Measurements from ENCODE around the gene KARS1. TPM values are rescaled to one million over a fixed set of nuclear protein-coding genes. Genes with fewer than 3 reads are reported as not detected.

Gene KARS1
- total RNA-seq, 4 donors from 2014 or later: 88.6 to 110 (median 100) TPM

DNA sequence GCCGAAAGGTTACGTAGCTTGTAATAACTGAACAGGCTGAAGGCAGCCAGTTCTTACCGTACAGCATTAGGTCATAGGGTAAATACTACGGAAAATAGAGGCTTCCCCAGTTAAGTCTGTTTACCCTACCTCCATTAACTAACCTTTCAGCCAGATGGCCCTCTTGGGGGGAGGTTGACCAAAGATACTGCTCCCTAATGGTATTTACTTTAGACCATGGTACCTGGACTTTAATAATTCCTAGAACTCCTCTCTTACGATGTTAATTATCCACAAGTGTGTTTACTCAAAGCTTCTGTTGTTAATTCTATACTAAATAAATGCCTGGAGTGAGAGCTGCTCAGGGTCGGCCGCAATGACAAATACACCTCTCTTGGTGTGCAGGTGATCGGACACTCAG, 14.6 kb downstream of the KARS1 start:
- intact Hi-C loops (cut with DNase I; ENCODE audit: low total_unique reads): no loop called here
- TF ChIP-seq POLR2A (IDR thresholded peaks at IDR 0.05): no peak
- TF ChIP-seq, protein P1, sequence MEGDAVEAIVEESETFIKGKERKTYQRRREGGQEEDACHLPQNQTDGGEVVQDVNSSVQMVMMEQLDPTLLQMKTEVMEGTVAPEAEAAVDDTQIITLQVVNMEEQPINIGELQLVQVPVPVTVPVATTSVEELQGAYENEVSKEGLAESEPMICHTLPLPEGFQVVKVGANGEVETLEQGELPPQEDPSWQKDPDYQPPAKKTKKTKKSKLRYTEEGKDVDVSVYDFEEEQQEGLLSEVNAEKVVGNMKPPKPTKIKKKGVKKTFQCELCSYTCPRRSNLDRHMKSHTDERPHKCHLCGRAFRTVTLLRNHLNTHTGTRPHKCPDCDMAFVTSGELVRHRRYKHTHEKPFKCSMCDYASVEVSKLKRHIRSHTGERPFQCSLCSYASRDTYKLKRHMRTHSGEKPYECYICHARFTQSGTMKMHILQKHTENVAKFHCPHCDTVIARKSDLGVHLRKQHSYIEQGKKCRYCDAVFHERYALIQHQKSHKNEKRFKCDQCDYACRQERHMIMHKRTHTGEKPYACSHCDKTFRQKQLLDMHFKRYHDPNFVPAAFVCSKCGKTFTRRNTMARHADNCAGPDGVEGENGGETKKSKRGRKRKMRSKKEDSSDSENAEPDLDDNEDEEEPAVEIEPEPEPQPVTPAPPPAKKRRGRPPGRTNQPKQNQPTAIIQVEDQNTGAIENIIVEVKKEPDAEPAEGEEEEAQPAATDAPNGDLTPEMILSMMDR (IDR thresholded peaks at IDR 0.05): no peak
- no peak for DNase-seq (ENCODE audit: low spot score in 2 of 2)
- WGBS, 2 donors: 94 to 95% methylated on average over 8 of the region's 8 CpGs
- no peak overlapping the region for H3K4me3 ChIP-seq (ENCODE audit: low read depth, poor library complexity, severe bottlenecking)

DNA sequence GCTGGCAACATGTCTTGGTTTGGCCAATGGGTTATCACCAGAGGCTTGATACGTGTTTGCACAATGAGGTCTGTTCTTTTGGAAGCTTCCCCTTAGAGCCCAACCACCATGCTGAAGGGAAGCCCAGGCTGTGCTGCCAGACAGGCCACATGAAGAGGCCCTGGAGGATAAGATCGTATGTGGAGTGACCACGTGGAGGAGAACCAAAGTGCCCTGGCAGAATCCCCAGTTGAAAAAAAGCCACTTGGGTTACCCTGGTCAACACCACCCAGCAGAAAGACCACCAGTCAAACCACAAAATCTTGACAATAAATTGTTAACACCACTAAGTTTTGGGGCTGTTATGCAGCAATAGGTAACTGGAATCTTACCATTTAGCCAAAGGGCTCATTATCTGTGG, 17.4 kb downstream of the KARS1 start:
- TF ChIP-seq, protein P1 (IDR thresholded peaks at IDR 0.05): no peak
- TF ChIP-seq POLR2A (IDR thresholded peaks at IDR 0.05): no peak

GRCh38 chr16:75629132-75629531, 18.3 kb downstream of the KARS1 start:
- TF ChIP-seq POLR2A (IDR thresholded peaks at IDR 0.05): no peak
- TF ChIP-seq, protein P1 (IDR thresholded peaks at IDR 0.05): no peak
- 93 to 94% methylated on average over 10 of the region's 10 CpGs for WGBS, 2 donors
- DNase-seq (ENCODE audit: low spot score in 2 of 2): no peak
- intact Hi-C loops (cut with DNase I; ENCODE audit: low total_unique reads): loop anchor here (10.0 kb wide), 1 partner anchor 164 kb away; the partner anchor contains the start of gene TMEM170A
- H3K4me3 ChIP-seq (ENCODE audit: low read depth, poor library complexity, severe bottlenecking): no peak overlapping the region

More for the DNA sequence above, 17.4 kb downstream of the KARS1 start:
- WGBS, 2 donors: 86 to 89% methylated on average over 3 of the region's 3 CpGs
- DNase-seq (ENCODE audit: low spot score in 2 of 2): no peak
- intact Hi-C loops (cut with DNase I; ENCODE audit: low total_unique reads): no loop called here
- H3K4me3 ChIP-seq (ENCODE audit: low read depth, poor library complexity, severe bottlenecking): no peak overlapping the region

DNA sequence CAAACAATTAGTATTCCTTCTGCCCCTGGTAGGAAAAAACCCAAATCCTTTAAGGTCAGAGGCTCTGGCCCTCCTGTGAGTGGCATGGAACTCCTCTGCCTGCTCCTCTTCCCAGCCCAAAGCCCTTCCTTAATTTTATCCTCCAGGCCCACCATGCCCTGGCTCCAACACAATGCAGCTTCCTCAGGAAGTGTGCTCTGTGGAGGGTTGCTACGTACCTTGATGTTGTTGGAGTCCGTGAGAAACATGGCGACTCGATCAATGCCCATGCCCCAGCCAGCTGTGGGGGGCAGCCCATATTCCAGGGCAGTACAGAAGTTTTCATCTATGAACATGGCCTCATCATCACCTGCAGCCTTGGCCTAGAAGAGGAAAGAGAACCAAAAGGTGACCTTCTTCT, 19.1 kb downstream of the KARS1 start:
- intact Hi-C loops (cut with DNase I; ENCODE audit: low total_unique reads): loop anchor here (10.0 kb wide), 1 partner anchor 164 kb away; the partner anchor contains the start of gene TMEM170A
- no peak for DNase-seq (ENCODE audit: low spot score in 2 of 2)
- H3K4me3 ChIP-seq (ENCODE audit: low read depth, poor library complexity, severe bottlenecking): no peak overlapping the region
- TF ChIP-seq, protein P1 (IDR thresholded peaks at IDR 0.05): no peak
- no peak for TF ChIP-seq POLR2A (IDR thresholded peaks at IDR 0.05)
- 81 to 90% methylated on average over 4 of the region's 4 CpGs for WGBS, 2 donors

GRCh38 chr16:75627851-75628250, 19.6 kb downstream of the KARS1 start:
- no peak for DNase-seq (ENCODE audit: low spot score in 2 of 2)
- 53 to 63% methylated on average over 3 of the region's 3 CpGs for WGBS, 2 donors
- intact Hi-C loops (cut with DNase I; ENCODE audit: low total_unique reads): loop anchor here (10.0 kb wide), 1 partner anchor 163 kb away; the partner anchor contains the start of gene TMEM170A
- no peak overlapping the region for H3K4me3 ChIP-seq (ENCODE audit: low read depth, poor library complexity, severe bottlenecking)
- TF ChIP-seq POLR2A (IDR thresholded peaks at IDR 0.05): no peak
- TF ChIP-seq, protein P1 (IDR thresholded peaks at IDR 0.05): no peak

DNA sequence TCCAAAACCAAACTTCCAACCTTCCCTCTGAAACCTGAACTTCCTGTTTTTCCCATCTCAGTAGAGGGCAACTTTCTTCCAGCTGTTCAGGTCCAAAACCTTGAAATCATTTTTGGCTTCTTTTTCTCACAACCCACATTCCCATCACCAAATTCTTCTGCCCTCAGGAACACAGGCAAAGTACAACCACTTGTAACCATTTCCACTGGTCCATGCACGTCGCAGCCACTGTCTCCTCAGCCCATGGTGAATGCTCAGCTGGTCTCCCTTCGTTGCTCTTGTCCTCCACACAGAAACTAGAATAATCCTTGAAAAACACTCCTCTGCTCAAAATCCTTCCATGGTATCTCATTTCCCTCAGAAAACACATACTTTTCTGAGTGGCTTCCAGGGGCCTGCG, 20.7 kb downstream of the KARS1 start:
- H3K4me3 ChIP-seq (ENCODE audit: low read depth, poor library complexity, severe bottlenecking): no peak overlapping the region
- TF ChIP-seq POLR2A (IDR thresholded peaks at IDR 0.05): no peak
- TF ChIP-seq, protein P1 (IDR thresholded peaks at IDR 0.05): no peak
- WGBS, 2 donors: 80 to 82% methylated on average over 4 of the region's 4 CpGs
- intact Hi-C loops (cut with DNase I; ENCODE audit: low total_unique reads): loop anchor here (10.0 kb wide), 1 partner anchor 162 kb away; the partner anchor contains the start of gene TMEM170A
- no peak for DNase-seq (ENCODE audit: low spot score in 2 of 2)
